Dedifferentiated amniotic fluid mesenchymal stem cell (primary cell): ENCODE data around the gene DLGAP4.

Experiments
- DNase-seq: peaks from one replicate; pipeline ENCODE4 v3.0.0-alpha.2; 2016; ENCODE audit errors: extremely low spot score

Gene DLGAP4

GRCh38 chr20:36411861-36412454 lies 105.8 kb downstream of the DLGAP4 start:
- no peak for DNase-seq

GRCh38 chr20:36415475-36416002 lies 109.4 kb downstream of the DLGAP4 start:
- DNase-seq, result no peak

- DNase-seq, result no peak
Measured at GRCh38 chr20:36418711-36419110, 112.6 kb downstream of the DLGAP4 start.

GRCh38 chr20:36421641-36422040 lies 115.5 kb downstream of the DLGAP4 start:
- no peak for DNase-seq

GRCh38 chr20:36424314-36424713 lies 118.2 kb downstream of the DLGAP4 start:
- no peak for DNase-seq

GRCh38 chr20:36425166-36425565 lies 119.0 kb downstream of the DLGAP4 start:
- DNase-seq, result no peak

GRCh38 chr20:36431604-36432003 lies 125.5 kb downstream of the DLGAP4 start:
- DNase-seq, result no peak

- DNase-seq, result no peak
Measured at GRCh38 chr20:36432096-36432495, 126.0 kb downstream of the DLGAP4 start.

GRCh38 chr20:36434383-36434782 lies 128.2 kb downstream of the DLGAP4 start:
- no peak for DNase-seq

- no peak for DNase-seq
Measured at GRCh38 chr20:36435124-36435523, 129.0 kb downstream of the DLGAP4 start.

- DNase-seq, result no peak
Measured at GRCh38 chr20:36435592-36436541, 129.7 kb downstream of the DLGAP4 start.

GRCh38 chr20:36439040-36439730 lies 133.0 kb downstream of the DLGAP4 start:
- DNase-seq, result peak; percentile 31

GRCh38 chr20:36439731-36440072 lies 133.6 kb downstream of the DLGAP4 start:
- no peak for DNase-seq

- DNase-seq, result no peak
Measured at GRCh38 chr20:36440370-36441026, 134.4 kb downstream of the DLGAP4 start.

GRCh38 chr20:36441027-36441414 lies 134.9 kb downstream of the DLGAP4 start:
- DNase-seq, result no peak

GRCh38 chr20:36441416-36441815 lies 135.3 kb downstream of the DLGAP4 start:
- no peak for DNase-seq

GRCh38 chr20:36445847-36446246 lies 139.7 kb downstream of the DLGAP4 start:
- DNase-seq, result no peak

- DNase-seq, result no peak
Measured at GRCh38 chr20:36446557-36446956, 140.4 kb downstream of the DLGAP4 start.

GRCh38 chr20:36447101-36447500 lies 141.0 kb downstream of the DLGAP4 start:
- no peak for DNase-seq

- no peak for DNase-seq
Measured at GRCh38 chr20:36449663-36450062, 143.5 kb downstream of the DLGAP4 start.

- no peak for DNase-seq
Measured at GRCh38 chr20:36454332-36454697, 148.2 kb downstream of the DLGAP4 start.
